Measurements from ENCODE around the gene FAM234B. TPM values are rescaled to one million over a fixed set of nuclear protein-coding genes. Genes with fewer than 3 reads are reported as not detected.

FAM234B gene
- 10 to 100 TPM in 3 of 4 donors, 1 to 10 TPM in 1; 8.3 to 13.9 (median 12.2) TPM for polyA plus RNA-seq (ENCODE audit: insufficient read length in 4 of 4)

- DNase-seq (ENCODE audit: low read depth in 4 of 4, low spot score in 3 of 4), result peak in 3 of 4 donors; percentile 50 to 57 (median 53)
Observed at GRCh38 chr12:13044002-13044905, at the start of gene FAM234B. Gene FAM234B, plus strand, starts transcription at chr12:13044381. Its CDS starts 23 bp downstream, at chr12:13044404.

GRCh38 chr12:12995088-12995487, 49.1 kb upstream of the FAM234B start:
- DNase-seq (ENCODE audit: low read depth in 4 of 4, low spot score in 3 of 4), result no peak

GRCh38 chr12:12996209-12996608, 48.0 kb upstream of the FAM234B start:
- DNase-seq (ENCODE audit: low read depth in 4 of 4, low spot score in 3 of 4), result no peak

- DNase-seq (ENCODE audit: low read depth in 4 of 4, low spot score in 3 of 4), result no peak
Observed at GRCh38 chr12:12997156-12997555, 47.0 kb upstream of the FAM234B start.

GRCh38 chr12:12997734-12998133, 46.4 kb upstream of the FAM234B start:
- DNase-seq (ENCODE audit: low read depth in 4 of 4, low spot score in 3 of 4), result no peak

- no peak for DNase-seq (ENCODE audit: low read depth in 4 of 4, low spot score in 3 of 4)
Observed at GRCh38 chr12:12998248-12998647, 45.9 kb upstream of the FAM234B start.

GRCh38 chr12:12999271-12999958, 44.8 kb upstream of the FAM234B start:
- DNase-seq (ENCODE audit: low read depth in 4 of 4, low spot score in 3 of 4), result peak in 1 of 4 donors; percentile 31

- DNase-seq (ENCODE audit: low read depth in 4 of 4, low spot score in 3 of 4), result peak; percentile 78 to 83 (median 82)
Observed at GRCh38 chr12:12999959-13000615, 44.1 kb upstream of the FAM234B start, which contains the start of gene HEBP1. Gene HEBP1, minus strand, starts transcription at chr12:13000265. Its CDS starts 151 bp downstream, at chr12:13000114.

GRCh38 chr12:13000616-13000924, 43.6 kb upstream of the FAM234B start:
- DNase-seq (ENCODE audit: low read depth in 4 of 4, low spot score in 3 of 4), result peak in 1 of 4 donors; percentile 60

GRCh38 chr12:13000925-13001774, 43.0 kb upstream of the FAM234B start:
- peak in 2 of 4 donors; percentile 29 to 48 for DNase-seq (ENCODE audit: low read depth in 4 of 4, low spot score in 3 of 4)

- DNase-seq (ENCODE audit: low read depth in 4 of 4, low spot score in 3 of 4), result no peak
Observed at GRCh38 chr12:13001775-13002040, 42.5 kb upstream of the FAM234B start.

- DNase-seq (ENCODE audit: low read depth in 4 of 4, low spot score in 3 of 4), result no peak
Observed at GRCh38 chr12:13002301-13003097, 41.7 kb upstream of the FAM234B start.

- DNase-seq (ENCODE audit: low read depth in 4 of 4, low spot score in 3 of 4), result no peak
Observed at GRCh38 chr12:13004361-13004760, 39.8 kb upstream of the FAM234B start.

GRCh38 chr12:13004986-13005385, 39.2 kb upstream of the FAM234B start:
- no peak for DNase-seq (ENCODE audit: low read depth in 4 of 4, low spot score in 3 of 4)

- DNase-seq (ENCODE audit: low read depth in 4 of 4, low spot score in 3 of 4), result no peak
Observed at GRCh38 chr12:13005649-13006048, 38.5 kb upstream of the FAM234B start.

- DNase-seq (ENCODE audit: low read depth in 4 of 4, low spot score in 3 of 4), result no peak
Observed at GRCh38 chr12:13007496-13008233, 36.5 kb upstream of the FAM234B start.

- DNase-seq (ENCODE audit: low read depth in 4 of 4, low spot score in 3 of 4), result no peak
Observed at GRCh38 chr12:13008741-13009380, 35.3 kb upstream of the FAM234B start.

GRCh38 chr12:13011098-13011497, 33.1 kb upstream of the FAM234B start:
- no peak for DNase-seq (ENCODE audit: low read depth in 4 of 4, low spot score in 3 of 4)

All from left renal pelvis (tissue), 4 donors.